ENCODE results near the gene STPG3.

DNA sequence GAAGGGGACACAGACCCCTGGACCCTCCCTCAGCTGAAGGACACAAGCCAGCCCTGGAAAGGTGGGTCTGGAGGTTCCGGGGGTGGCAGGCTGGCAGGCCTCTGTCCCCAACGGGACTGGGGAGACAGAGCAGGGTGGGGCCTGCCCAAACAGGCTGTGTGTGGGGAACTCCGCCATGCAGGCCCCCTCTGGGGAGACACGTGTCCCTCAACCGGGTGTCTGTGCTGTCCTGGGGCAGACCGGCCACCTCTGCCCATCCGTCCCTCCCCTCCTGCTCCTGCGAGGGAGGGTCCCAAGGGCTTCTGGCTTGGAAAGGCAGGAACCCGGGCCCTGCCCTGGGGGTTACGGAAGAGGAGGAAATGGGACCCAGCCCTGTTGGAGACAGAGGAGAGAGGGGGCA is 19.0 kb upstream of the STPG3 start:
- TF ChIP-seq ZC3H4 (CRISPR knock-in tag; IDR thresholded peaks at IDR 0.05; ENCODE audit: borderline replicate concordance) (no peak), KAT8 (IDR thresholded peaks at IDR 0.05; ENCODE audit: low read depth) (no peak), TBP (optimal IDR thresholded peaks at IDR 0.05; ENCODE audit: low read depth, low read length) (no peak), EP300 (IDR thresholded peaks at IDR 0.05; ENCODE audit: low read length) (no peak), NFIX (CRISPR knock-in tag; IDR thresholded peaks at IDR 0.05; ENCODE audit: low read depth) (no peak), KLF16 (IDR thresholded peaks at IDR 0.05) (no peak), ZKSCAN3 (CRISPR knock-in tag; IDR thresholded peaks at IDR 0.05) (no peak), KLF6 (CRISPR knock-in tag; IDR thresholded peaks at IDR 0.05; ENCODE audit: borderline replicate concordance) (no peak), U2AF1 (optimal IDR thresholded peaks at IDR 0.05; ENCODE audit: low read depth, low read length) (no peak), TRIM25 (IDR thresholded peaks at IDR 0.05; ENCODE audit: borderline replicate concordance) (no peak), CTCF (IDR thresholded peaks at IDR 0.05 in 2 of 3, conservative IDR thresholded peaks at IDR 0.05 in 1 of 3; ENCODE audit: insufficient read depth in 2 of 3, low read depth in 1 of 3, low read length in 3 of 3) (no peak)
- TF ChIP-seq, protein P1, sequence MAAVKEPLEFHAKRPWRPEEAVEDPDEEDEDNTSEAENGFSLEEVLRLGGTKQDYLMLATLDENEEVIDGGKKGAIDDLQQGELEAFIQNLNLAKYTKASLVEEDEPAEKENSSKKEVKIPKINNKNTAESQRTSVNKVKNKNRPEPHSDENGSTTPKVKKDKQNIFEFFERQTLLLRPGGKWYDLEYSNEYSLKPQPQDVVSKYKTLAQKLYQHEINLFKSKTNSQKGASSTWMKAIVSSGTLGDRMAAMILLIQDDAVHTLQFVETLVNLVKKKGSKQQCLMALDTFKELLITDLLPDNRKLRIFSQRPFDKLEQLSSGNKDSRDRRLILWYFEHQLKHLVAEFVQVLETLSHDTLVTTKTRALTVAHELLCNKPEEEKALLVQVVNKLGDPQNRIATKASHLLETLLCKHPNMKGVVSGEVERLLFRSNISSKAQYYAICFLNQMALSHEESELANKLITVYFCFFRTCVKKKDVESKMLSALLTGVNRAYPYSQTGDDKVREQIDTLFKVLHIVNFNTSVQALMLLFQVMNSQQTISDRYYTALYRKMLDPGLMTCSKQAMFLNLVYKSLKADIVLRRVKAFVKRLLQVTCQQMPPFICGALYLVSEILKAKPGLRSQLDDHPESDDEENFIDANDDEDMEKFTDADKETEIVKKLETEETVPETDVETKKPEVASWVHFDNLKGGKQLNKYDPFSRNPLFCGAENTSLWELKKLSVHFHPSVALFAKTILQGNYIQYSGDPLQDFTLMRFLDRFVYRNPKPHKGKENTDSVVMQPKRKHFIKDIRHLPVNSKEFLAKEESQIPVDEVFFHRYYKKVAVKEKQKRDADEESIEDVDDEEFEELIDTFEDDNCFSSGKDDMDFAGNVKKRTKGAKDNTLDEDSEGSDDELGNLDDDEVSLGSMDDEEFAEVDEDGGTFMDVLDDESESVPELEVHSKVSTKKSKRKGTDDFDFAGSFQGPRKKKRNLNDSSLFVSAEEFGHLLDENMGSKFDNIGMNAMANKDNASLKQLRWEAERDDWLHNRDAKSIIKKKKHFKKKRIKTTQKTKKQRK (IDR thresholded peaks at IDR 0.05; ENCODE audit: borderline replicate concordance, low read depth, low read length) = no peak
